SU-DHL-6 (cell line): ENCODE measurements around the gene AFF3.

Experiments
- H2AFZ ChIP-seq: fragments of 200-600 bp; sonication (generic); 2 replicates; pipeline ENCODE4 v1.6.1; 2014; ENCODE audit warnings: low read depth, mild to moderate bottlenecking, moderate library complexity, mixed read lengths, antibody characterized with exemption, low read length; ENCODE audit not compliant: severe bottlenecking
- H3F3A ChIP-seq: fragments of 200-600 bp; shearing (Covaris generic); 2 replicates; pipeline ENCODE4 v1.6.0; 2016; ENCODE audit warnings: antibody characterized with exemption, mild to moderate bottlenecking; ENCODE audit not compliant: insufficient read depth
- H3K27ac ChIP-seq: fragments of 200-600 bp; sonication (generic); 2 replicates; pipeline ENCODE4 v1.5.1; 2016; ENCODE audit warnings: low read depth, mild to moderate bottlenecking, low read length, moderate library complexity, mixed read lengths
- H3K27me3 ChIP-seq: fragments of 200-600 bp; sonication (generic), shearing (Covaris generic); 2 replicates; pipeline ENCODE4 v1.6.0; 2014; ENCODE audit warnings: mild to moderate bottlenecking, low read length
- H3K36me3 ChIP-seq: fragments of 200-600 bp; sonication (generic); 2 replicates; pipeline ENCODE4 v1.6.1; 2014; ENCODE audit warnings: mild to moderate bottlenecking, low read length, mixed read lengths
- H3K4me2 ChIP-seq: fragments of 300-600, 200-600 bp; shearing (Covaris generic), sonication (generic); 2 replicates; pipeline ENCODE4 v1.6.0; 2014; ENCODE audit warnings: low read length, low read depth, mild to moderate bottlenecking; ENCODE audit not compliant: poor library complexity, severe bottlenecking
- H3K4me3 ChIP-seq: fragments of 200-600 bp; sonication (generic); 2 replicates; pipeline ENCODE4 v1.5.1; 2014; ENCODE audit warnings: antibody characterized with exemption, low read length, mild to moderate bottlenecking, mixed read lengths; ENCODE audit not compliant: insufficient read depth, poor library complexity, severe bottlenecking
- H3K79me2 ChIP-seq: fragments of 200-600 bp; sonication (generic); 2 replicates; pipeline ENCODE4 v1.6.1; 2014; ENCODE audit warnings: mild to moderate bottlenecking, low read length, moderate library complexity; ENCODE audit not compliant: insufficient read depth
- H3K9ac ChIP-seq: fragments of 200-600 bp; sonication (generic); 2 replicates; pipeline ENCODE4 v1.7.0; 2014; ENCODE audit warnings: mild to moderate bottlenecking, low read length
- H3K9me2 ChIP-seq: fragments of 200-600 bp; sonication (generic); replicated peaks from 2 replicates; pipeline ENCODE4 v1.6.1; 2014; ENCODE audit warnings: low read length; ENCODE audit not compliant: insufficient read depth
- H3K9me3 ChIP-seq: fragments of 200-600 bp; sonication (generic); 2 replicates; pipeline ENCODE4 v1.6.1; 2014; ENCODE audit warnings: low read length, mixed read lengths; ENCODE audit not compliant: insufficient read depth
- H4K20me1 ChIP-seq: fragments of 200-600 bp; sonication (generic); 2 replicates; pipeline ENCODE4 v1.6.1; 2014; ENCODE audit warnings: low read depth, mild to moderate bottlenecking, antibody characterized with exemption, low read length, moderate library complexity, mixed read lengths
- EZH2phosphoT487 ChIP-seq: fragments of 200-600 bp; sonication (generic), shearing (Covaris generic); conservative IDR thresholded peaks from 2 replicates; pipeline ENCODE4 v1.6.1; 2018; ENCODE audit warnings: mild to moderate bottlenecking, antibody characterized with exemption, low read length, moderate library complexity, mixed read lengths
- TF ChIP-seq, protein P1 (sequence below): fragments of 200-600 bp; sonication (generic); IDR thresholded peaks from one replicate; pipeline ENCODE4 v1.5.1; 2017; ENCODE audit warnings: antibody characterized with exemption, mild to moderate bottlenecking, low read length, moderate library complexity; ENCODE audit not compliant: insufficient read depth, poor library complexity, severe bottlenecking

The AFF3 gene

GRCh38 chr2:99784946-99785345 is 357.4 kb downstream of the AFF3 start:
- H3F3A ChIP-seq: no peaks in the 10 kb centered on the region
- H3K27me3 ChIP-seq: no peaks in the 10 kb centered on the region
- no peak overlapping the region for H3K4me3 ChIP-seq
- no peak overlapping the region for H2AFZ ChIP-seq
- no peak overlapping the region for H3K9ac ChIP-seq
- no peak overlapping the region for H3K4me2 ChIP-seq
- no peaks in the 10 kb centered on the region for H3K9me3 ChIP-seq
- H3K79me2 ChIP-seq: no peaks in the 10 kb centered on the region
- no peak overlapping the region for H3K27ac ChIP-seq
- H4K20me1 ChIP-seq: no peaks in the 10 kb centered on the region
- H3K36me3 ChIP-seq: no peaks in the 10 kb centered on the region
- TF ChIP-seq EZH2phosphoT487: no peak
- TF ChIP-seq, protein P1, sequence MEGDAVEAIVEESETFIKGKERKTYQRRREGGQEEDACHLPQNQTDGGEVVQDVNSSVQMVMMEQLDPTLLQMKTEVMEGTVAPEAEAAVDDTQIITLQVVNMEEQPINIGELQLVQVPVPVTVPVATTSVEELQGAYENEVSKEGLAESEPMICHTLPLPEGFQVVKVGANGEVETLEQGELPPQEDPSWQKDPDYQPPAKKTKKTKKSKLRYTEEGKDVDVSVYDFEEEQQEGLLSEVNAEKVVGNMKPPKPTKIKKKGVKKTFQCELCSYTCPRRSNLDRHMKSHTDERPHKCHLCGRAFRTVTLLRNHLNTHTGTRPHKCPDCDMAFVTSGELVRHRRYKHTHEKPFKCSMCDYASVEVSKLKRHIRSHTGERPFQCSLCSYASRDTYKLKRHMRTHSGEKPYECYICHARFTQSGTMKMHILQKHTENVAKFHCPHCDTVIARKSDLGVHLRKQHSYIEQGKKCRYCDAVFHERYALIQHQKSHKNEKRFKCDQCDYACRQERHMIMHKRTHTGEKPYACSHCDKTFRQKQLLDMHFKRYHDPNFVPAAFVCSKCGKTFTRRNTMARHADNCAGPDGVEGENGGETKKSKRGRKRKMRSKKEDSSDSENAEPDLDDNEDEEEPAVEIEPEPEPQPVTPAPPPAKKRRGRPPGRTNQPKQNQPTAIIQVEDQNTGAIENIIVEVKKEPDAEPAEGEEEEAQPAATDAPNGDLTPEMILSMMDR: no peak
- H3K9me2 ChIP-seq: no peaks in the 10 kb centered on the region

- H3K4me3 ChIP-seq: no peak overlapping the region
- H3K9me3 ChIP-seq: no peaks in the 10 kb centered on the region
- no peak overlapping the region for H3K27ac ChIP-seq
- no peak overlapping the region for H2AFZ ChIP-seq
- TF ChIP-seq EZH2phosphoT487: no peak
- TF ChIP-seq, protein P1: no peak
- no peak overlapping the region for H3K9ac ChIP-seq
- H3K79me2 ChIP-seq: no peaks in the 10 kb centered on the region
- no peaks in the 10 kb centered on the region for H3F3A ChIP-seq
- H3K27me3 ChIP-seq: no peaks in the 10 kb centered on the region
- H3K36me3 ChIP-seq: no peaks in the 10 kb centered on the region
- H3K4me2 ChIP-seq: no peak overlapping the region
- no peaks in the 10 kb centered on the region for H4K20me1 ChIP-seq
- no peaks in the 10 kb centered on the region for H3K9me2 ChIP-seq
These were observed 358.1 kb downstream of the AFF3 start for GRCh38 chr2:99784282-99784681.

DNA sequence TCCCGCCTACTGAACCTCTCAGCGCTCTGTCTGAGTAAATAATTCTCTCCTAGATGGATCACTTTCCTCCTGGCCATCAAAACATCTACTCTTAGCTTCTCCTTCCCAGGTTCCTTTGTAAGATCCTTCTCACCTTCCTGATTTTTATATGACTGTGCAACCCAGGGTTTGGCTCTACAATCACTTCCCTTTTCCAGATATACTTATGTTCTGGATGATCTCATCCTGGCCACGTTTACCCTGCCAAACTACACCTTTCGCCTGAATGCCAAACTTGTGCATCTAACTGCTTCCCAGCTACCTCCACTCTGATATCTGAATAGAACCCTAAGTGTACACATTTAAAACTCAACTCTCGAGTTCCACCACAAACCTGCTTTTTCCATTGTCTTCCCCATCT is 362.1 kb downstream of the AFF3 start:
- Histone ChIP-seq H3K27ac (no peak overlapping the region), H3F3A (no peaks in the 10 kb centered on the region), H4K20me1 (no peaks in the 10 kb centered on the region), H3K9me2 (no peaks in the 10 kb centered on the region), H3K79me2 (no peaks in the 10 kb centered on the region), H3K4me2 (no peak overlapping the region), H3K9me3 (no peaks in the 10 kb centered on the region), H3K9ac (no peak overlapping the region), H3K4me3 (no peak overlapping the region), H2AFZ (no peak overlapping the region), H3K27me3 (no peaks in the 10 kb centered on the region), H3K36me3 (no peaks in the 10 kb centered on the region)
- TF ChIP-seq, protein P1: no peak
- TF ChIP-seq EZH2phosphoT487: no peak
